A673 (cell line): Measurements from ENCODE around the gene FRS3. TPM values are rescaled to one million over a fixed set of nuclear protein-coding genes. Genes with fewer than 3 reads are reported as not detected.

Source experiments
- BruUV-seq: library from RNA; stranded (reverse); fragments of 400-500 nt; replicated peaks from 2 replicates; lab custom pipeline; 2021; lab: Mats Ljungman, UMichigan
- CTCF ChIA-PET: fragments of 300-600 bp; sonication (Branson Sonifier 250); formaldehyde crosslinking; loops from one replicate; lab custom pipeline; 2022; ENCODE audit warnings: antibody characterized with exemption; lab: Charles Lee
- POLR2A ChIA-PET: fragments of 300-600 bp; sonication (Branson Sonifier 250); formaldehyde crosslinking; loops from one replicate; lab custom pipeline; 2022; ENCODE audit warnings: antibody characterized with exemption; ENCODE audit not compliant: low non-redundant PET; lab: Charles Lee
- DNase-seq: peaks from one replicate; pipeline ENCODE4 v3.0.0-alpha.2; 2015; ENCODE audit warnings: low spot score
- H3K27ac ChIP-seq: fragments of 200-600 bp; sonication (generic); 2 replicates; pipeline ENCODE4 v1.5.1; 2016; ENCODE audit warnings: mixed run types, low read depth, mild to moderate bottlenecking, mixed read lengths, antibody characterized with exemption, low read length; ENCODE audit not compliant: poor library complexity, severe bottlenecking
- H3K27me3 ChIP-seq: fragments of 200-600 bp; sonication (generic); replicated peaks from 2 replicates; pipeline ENCODE4 v1.6.1; 2017; ENCODE audit warnings: mixed run types, low read depth, mild to moderate bottlenecking, mixed read lengths, antibody characterized with exemption, low read length; ENCODE audit not compliant: insufficient read depth, poor library complexity
- H3K36me3 ChIP-seq: fragments of 200-600 bp; sonication (generic); 2 replicates; pipeline ENCODE4 v1.6.1; 2016; ENCODE audit warnings: mixed run types, mild to moderate bottlenecking, mixed read lengths, antibody characterized with exemption, low read length; ENCODE audit not compliant: insufficient read depth, poor library complexity, severe bottlenecking
- H3K4me1 ChIP-seq: fragments of 200-600 bp; sonication (generic); 2 replicates; pipeline ENCODE4 v1.6.1; 2017; ENCODE audit warnings: mixed run types, mild to moderate bottlenecking, mixed read lengths, antibody characterized with exemption, low read length; ENCODE audit not compliant: insufficient read depth, poor library complexity, severe bottlenecking
- H3K4me3 ChIP-seq: fragments of 200-600 bp; sonication (generic); 2 replicates; pipeline ENCODE4 v1.5.1; 2016; ENCODE audit warnings: low read depth, mixed run types, mild to moderate bottlenecking, mixed read lengths, low read length; ENCODE audit not compliant: poor library complexity, severe bottlenecking
- H3K9me3 ChIP-seq: fragments of 200-600 bp; sonication (generic); 2 replicates; pipeline ENCODE4 v1.6.1; 2016; ENCODE audit warnings: mixed run types, low read depth, mild to moderate bottlenecking, mixed read lengths, antibody characterized with exemption, low read length; ENCODE audit not compliant: poor library complexity, severe bottlenecking
- EZH2 ChIP-seq: fragments of 200-600 bp; sonication (generic); IDR thresholded peaks from 2 replicates; pipeline ENCODE4 v1.6.1; 2017; ENCODE audit warnings: borderline replicate concordance, low read depth, mild to moderate bottlenecking, mixed read lengths, antibody characterized with exemption, low read length; ENCODE audit not compliant: poor library complexity, severe bottlenecking
- intact Hi-C: fragments of 100-400 bp; cut with micrococcal nuclease; formaldehyde crosslinking; loops from one replicate; pipeline ENCODE4 v1.10.0; 2022; ENCODE audit not compliant: unreplicated experiment
- total RNA-seq: library from RNA; stranded (reverse); gene quantifications from 2 replicates; pipeline ENCODE4 v1.2.3, GENCODE V29; 2021
- TF ChIP-seq, protein P1 (sequence below): fragments of 300-800, 200-600 bp; sonication (generic); conservative IDR thresholded peaks from 2 replicates; pipeline ENCODE4 v1.5.1; 2017; ENCODE audit warnings: low read depth, mild to moderate bottlenecking, antibody characterized with exemption, low read length, moderate library complexity, mixed read lengths

The FRS3 gene
- total RNA-seq, 1 experiment from 2014 or later = 3.0 TPM

DNA sequence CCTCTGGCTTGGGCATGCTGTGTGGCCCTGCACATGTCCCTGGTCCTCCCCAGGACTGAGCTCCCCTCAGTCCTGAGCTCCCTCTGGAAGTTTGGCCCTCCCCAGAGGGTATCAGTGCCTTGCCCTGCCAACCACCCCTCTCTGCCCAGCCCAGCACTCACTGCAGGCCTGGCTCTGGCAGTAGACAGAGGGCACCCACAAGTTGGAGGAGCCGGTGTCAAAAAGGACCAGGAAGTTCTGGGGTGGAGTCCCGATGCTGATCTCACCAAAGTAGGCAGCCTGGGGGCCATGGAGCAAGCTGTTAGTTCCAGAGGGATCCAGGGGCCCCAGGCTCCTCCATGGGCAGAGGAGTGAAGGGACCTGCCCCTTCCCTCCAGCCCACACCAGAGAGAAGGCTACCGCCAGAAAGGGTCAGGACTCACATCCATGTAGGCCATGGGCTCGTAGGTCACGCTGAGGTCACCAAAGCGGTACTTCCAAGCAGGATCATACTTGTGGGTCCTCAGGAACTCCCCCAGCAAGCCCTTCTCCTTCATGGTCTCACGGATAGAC, 35.4 kb downstream of the FRS3 start:
- TF ChIP-seq EZH2 = no peak
- TF ChIP-seq, protein P1, sequence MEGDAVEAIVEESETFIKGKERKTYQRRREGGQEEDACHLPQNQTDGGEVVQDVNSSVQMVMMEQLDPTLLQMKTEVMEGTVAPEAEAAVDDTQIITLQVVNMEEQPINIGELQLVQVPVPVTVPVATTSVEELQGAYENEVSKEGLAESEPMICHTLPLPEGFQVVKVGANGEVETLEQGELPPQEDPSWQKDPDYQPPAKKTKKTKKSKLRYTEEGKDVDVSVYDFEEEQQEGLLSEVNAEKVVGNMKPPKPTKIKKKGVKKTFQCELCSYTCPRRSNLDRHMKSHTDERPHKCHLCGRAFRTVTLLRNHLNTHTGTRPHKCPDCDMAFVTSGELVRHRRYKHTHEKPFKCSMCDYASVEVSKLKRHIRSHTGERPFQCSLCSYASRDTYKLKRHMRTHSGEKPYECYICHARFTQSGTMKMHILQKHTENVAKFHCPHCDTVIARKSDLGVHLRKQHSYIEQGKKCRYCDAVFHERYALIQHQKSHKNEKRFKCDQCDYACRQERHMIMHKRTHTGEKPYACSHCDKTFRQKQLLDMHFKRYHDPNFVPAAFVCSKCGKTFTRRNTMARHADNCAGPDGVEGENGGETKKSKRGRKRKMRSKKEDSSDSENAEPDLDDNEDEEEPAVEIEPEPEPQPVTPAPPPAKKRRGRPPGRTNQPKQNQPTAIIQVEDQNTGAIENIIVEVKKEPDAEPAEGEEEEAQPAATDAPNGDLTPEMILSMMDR = no peak
- BruUV-seq = no TSS peak
- no peak for DNase-seq
- CTCF ChIA-PET = no interaction called here
- Histone ChIP-seq H3K4me1 (no peaks in the 10 kb centered on the region), H3K9me3 (no peaks in the 10 kb centered on the region), H3K27me3 (no peaks in the 10 kb centered on the region), H3K4me3 (no peak overlapping the region), H3K27ac (no peak overlapping the region), H3K36me3 (no peaks in the 10 kb centered on the region)
- POLR2A ChIA-PET = interaction anchor here (0.5 kb wide), 1 partner anchor 29 kb away, joined by 3 read pairs; no protein-coding TSS in a partner anchor
- intact Hi-C loops = no loop called here

DNA sequence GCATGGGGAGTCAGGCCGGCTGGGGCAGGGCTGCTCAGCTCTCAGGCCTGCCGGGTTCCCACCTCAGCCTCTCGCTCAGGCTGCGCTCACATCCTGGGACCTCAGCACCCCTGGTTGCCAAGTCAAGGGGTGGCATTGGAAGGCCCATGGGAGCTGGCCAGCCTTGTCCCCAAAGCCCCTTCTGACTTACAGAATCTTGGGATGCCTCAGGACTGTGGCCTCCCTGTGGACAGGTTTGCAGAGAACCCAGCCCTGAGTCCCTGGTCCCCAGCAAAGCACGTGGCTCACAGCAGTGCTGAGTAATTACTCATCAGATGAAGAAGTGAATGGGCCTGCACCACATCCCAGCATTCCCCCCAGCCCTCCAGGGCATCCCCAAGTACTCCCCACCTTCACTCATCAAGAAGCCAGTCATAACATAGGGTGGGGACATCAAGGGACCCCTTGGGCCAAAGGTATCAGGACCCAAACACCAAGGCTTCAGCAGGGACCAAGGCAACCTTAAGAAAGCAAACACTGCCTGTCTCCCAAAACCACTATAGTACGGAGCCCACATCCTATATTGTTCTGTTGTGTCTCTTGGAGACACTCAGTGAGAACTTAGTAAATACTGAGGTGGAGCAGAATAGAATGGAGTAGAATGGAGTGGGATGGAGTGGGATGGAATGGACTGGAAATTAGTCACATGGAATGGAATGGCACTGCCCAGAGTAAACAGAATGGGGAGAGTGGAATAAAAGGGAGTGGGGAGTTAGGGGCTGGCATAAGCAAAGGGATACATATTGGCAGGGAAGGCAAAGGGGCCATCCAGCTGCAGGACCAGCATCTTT, 36.1 kb downstream of the FRS3 start:
- ChIA-PET CTCF (no interaction called here), POLR2A (interaction anchor here (0.5 kb wide), 1 partner anchor 30 kb away, joined by 3 read pairs; no protein-coding TSS in a partner anchor)
- no peaks in the 10 kb centered on the region for H3K27me3 ChIP-seq
- H3K4me1 ChIP-seq = no peaks in the 10 kb centered on the region
- BruUV-seq = no TSS peak
- no peak for DNase-seq
- TF ChIP-seq, protein P1 = no peak
- TF ChIP-seq EZH2 = no peak
- H3K9me3 ChIP-seq = no peaks in the 10 kb centered on the region
- intact Hi-C loops = no loop called here
- H3K36me3 ChIP-seq = no peaks in the 10 kb centered on the region
- H3K4me3 ChIP-seq = no peak overlapping the region
- H3K27ac ChIP-seq = no peak overlapping the region

DNA sequence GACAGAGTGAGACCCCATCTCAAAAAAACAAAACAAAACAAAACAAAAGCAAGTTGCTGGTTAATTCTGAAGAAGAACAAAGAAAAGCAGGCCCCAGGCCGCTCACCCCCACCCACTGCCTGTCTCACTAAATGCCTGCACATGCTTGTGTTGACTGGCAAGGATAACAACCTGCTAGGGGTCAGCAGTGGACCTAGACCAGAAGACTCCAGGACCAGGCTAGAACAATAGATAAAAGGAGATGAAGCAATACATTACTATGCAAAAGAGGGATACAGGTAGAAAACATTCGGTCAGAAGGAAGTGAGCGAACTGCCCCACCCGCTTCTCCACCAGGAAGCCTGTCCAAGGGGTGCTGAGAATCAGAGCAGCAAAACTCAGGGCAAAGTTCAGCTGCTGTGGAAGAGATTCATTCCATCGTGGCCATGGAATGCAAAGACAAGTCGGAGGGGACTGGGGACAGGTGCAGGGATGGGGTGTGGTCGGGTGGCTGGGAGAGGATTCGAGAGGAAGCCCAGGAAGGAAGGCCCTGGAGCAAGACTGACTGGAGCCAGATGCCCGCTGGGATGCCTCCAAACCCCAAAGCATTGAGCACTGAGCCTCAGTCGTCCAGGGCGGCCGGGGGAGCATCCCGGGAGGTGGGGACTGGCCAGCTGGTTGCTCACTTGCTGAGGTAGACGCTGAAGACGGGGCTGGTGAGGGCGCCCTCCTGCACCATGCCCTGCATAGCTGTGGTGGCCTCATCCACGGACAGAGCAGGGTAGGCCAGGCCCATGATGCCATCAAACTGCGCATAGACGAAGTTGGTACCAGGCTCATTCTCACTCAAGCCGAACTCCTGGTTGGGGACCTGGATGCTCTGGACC, 37.8 kb downstream of the FRS3 start:
- Histone ChIP-seq H3K27me3 (no peaks in the 10 kb centered on the region), H3K36me3 (no peaks in the 10 kb centered on the region), H3K4me1 (no peaks in the 10 kb centered on the region), H3K4me3 (no peak overlapping the region), H3K9me3 (no peaks in the 10 kb centered on the region), H3K27ac (no peak overlapping the region)
- POLR2A ChIA-PET = no interaction called here
- CTCF ChIA-PET = no interaction called here
- no TSS peak for BruUV-seq
- intact Hi-C loops = no loop called here
- DNase-seq = no peak
- TF ChIP-seq, protein P1 = no peak
- no peak for TF ChIP-seq EZH2
